Measurements from ENCODE around the gene RASSF10. TPM values are rescaled to one million over a fixed set of nuclear protein-coding genes. Genes with fewer than 3 reads are reported as not detected.

Gene RASSF10
- total RNA-seq, 4 donors from 2014 or later, result 0.24 to 2.2 (median 0.54) TPM; not detected in 1

DNA sequence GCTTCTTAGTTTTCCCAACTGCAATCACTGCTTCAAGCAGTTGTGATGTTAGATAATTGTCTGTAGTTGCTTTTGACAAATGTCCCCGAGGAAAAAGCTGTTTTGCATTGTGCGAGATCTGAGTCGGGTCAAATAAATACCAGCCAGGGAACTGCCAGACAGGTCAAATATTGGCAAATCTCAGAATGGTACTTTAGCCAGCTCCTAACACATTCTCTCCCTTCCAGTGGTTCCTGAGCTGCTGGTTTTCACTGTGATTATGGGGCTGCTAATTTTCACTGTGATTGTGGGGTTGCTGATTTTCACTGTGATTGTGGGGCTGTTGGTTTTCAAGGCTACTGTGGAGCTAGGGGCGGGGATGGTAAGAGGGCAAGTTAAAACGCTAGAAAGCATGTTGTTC lies 14.3 kb downstream of the RASSF10 start:
- WGBS, 2 donors, result 63 to 72% methylated on average over 5 of the region's 5 CpGs
- TF ChIP-seq POLR2A (IDR thresholded peaks at IDR 0.05), result no peak
- TF ChIP-seq, protein P1, sequence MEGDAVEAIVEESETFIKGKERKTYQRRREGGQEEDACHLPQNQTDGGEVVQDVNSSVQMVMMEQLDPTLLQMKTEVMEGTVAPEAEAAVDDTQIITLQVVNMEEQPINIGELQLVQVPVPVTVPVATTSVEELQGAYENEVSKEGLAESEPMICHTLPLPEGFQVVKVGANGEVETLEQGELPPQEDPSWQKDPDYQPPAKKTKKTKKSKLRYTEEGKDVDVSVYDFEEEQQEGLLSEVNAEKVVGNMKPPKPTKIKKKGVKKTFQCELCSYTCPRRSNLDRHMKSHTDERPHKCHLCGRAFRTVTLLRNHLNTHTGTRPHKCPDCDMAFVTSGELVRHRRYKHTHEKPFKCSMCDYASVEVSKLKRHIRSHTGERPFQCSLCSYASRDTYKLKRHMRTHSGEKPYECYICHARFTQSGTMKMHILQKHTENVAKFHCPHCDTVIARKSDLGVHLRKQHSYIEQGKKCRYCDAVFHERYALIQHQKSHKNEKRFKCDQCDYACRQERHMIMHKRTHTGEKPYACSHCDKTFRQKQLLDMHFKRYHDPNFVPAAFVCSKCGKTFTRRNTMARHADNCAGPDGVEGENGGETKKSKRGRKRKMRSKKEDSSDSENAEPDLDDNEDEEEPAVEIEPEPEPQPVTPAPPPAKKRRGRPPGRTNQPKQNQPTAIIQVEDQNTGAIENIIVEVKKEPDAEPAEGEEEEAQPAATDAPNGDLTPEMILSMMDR (IDR thresholded peaks at IDR 0.05), result no peak
- Histone ChIP-seq H3K27ac (no peak overlapping the region), H3K27me3 (no peaks in the 10 kb centered on the region), H3K4me3 (replicated peaks in 1 of 3) (no peak overlapping the region), H3K9me3 (no peaks in the 10 kb centered on the region), H3K36me3 (no peaks in the 10 kb centered on the region), H3K4me1 (peaks cover 3 to 4% of the 10 kb centered on the region in 2 donors)
- intact Hi-C loops (cut with DNase I), result no loop called here
- DNase-seq, result no peak

- no peaks in the 10 kb centered on the region for H3K9me3 ChIP-seq
- H3K27ac ChIP-seq, result no peak overlapping the region
- H3K36me3 ChIP-seq, result no peaks in the 10 kb centered on the region
- TF ChIP-seq POLR2A (IDR thresholded peaks at IDR 0.05), result no peak
- TF ChIP-seq, protein P1 (IDR thresholded peaks at IDR 0.05), result no peak
- peaks cover 11 to 16% of the 10 kb centered on the region in 2 donors for H3K4me1 ChIP-seq
- no peaks in the 10 kb centered on the region for H3K27me3 ChIP-seq
- no peak for DNase-seq
- 76 to 83% methylated on average over 4 of the region's 4 CpGs for WGBS, 2 donors
- H3K4me3 ChIP-seq (replicated peaks in 1 of 3), result no peak overlapping the region
- intact Hi-C loops (cut with DNase I), result no loop called here
Observed at GRCh38 chr11:13026722-13027121, 17.6 kb downstream of the RASSF10 start.

DNA sequence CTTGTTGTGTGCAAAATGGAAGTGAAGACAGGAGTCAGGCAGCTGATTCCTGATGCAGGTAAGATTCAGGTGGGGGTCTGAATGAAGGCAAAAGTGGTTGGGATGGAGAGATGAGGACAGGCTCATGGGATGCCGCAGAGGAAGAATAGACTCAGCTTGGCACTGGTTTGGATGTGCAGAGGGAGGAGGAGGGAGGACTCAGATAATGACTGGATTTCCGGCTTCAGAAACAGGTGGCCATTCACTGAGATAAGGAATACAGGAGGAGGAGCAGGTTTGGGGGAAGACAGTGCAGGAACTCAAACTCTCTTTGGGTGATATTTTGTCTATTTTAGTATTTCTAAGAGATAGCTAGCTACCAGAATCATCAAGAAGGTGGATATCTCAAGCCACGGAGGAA lies 19.2 kb downstream of the RASSF10 start:
- intact Hi-C loops (cut with DNase I), result no loop called here
- no peak overlapping the region for H3K4me3 ChIP-seq (replicated peaks in 1 of 3)
- DNase-seq, result no peak
- no peaks in the 10 kb centered on the region for H3K27me3 ChIP-seq
- H3K9me3 ChIP-seq, result no peaks in the 10 kb centered on the region
- WGBS, 2 donors, result 86 to 95% methylated on average over 3 of the region's 3 CpGs
- no peaks in the 10 kb centered on the region for H3K36me3 ChIP-seq
- no peak overlapping the region for H3K27ac ChIP-seq
- peaks cover 7 to 11% of the 10 kb centered on the region in 2 donors for H3K4me1 ChIP-seq
- TF ChIP-seq, protein P1 (IDR thresholded peaks at IDR 0.05), result no peak
- no peak for TF ChIP-seq POLR2A (IDR thresholded peaks at IDR 0.05)

DNA sequence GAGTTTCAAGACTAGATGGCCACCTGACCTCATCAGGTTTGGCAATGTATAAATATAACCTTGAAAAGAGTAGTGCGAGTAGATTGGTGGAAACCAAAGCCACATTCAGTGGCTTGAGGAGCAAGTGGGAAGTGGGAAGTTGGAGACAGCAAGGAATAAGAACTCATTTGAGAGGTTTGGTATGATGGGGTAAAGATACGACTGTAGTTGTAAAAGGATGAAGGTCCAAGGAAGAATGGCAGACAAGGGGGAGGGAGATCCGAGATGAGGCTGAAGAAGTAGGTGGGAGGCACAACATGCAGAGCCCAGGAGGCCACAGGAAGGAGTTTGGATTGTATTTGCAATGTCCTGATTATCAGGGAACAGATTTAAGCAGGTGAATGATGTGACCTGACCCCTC lies 20.8 kb downstream of the RASSF10 start:
- no peak for DNase-seq

DNA sequence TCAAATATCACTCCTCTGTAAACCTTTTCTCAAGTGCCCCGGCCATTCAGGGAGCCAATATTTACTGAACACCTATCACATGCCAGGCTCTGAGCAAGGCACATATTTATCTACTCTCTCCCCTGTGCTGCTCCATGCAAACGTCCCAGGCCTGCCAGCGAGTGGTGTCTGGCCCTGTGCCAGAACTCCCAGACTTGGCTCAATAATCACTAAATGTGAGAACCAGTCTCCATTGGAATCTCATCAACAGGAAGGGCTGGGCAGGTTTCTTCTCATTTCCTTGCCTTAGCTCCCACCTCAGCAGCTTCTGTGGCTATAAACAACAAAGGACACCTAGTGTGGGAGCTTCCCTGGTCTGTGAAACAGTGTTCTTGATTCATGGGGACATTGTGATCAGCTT lies 21.7 kb downstream of the RASSF10 start:
- H3K9me3 ChIP-seq, result no peaks in the 10 kb centered on the region
- TF ChIP-seq, protein P1 (IDR thresholded peaks at IDR 0.05), result no peak
- TF ChIP-seq POLR2A (IDR thresholded peaks at IDR 0.05), result no peak
- no peaks in the 10 kb centered on the region for H3K36me3 ChIP-seq
- intact Hi-C loops (cut with DNase I), result no loop called here
- H3K4me3 ChIP-seq (replicated peaks in 1 of 3), result no peak overlapping the region
- peaks cover 12 to 15% of the 10 kb centered on the region in 2 donors for H3K4me1 ChIP-seq
- peak; percentile 79 to 83 for DNase-seq
- WGBS, 2 donors, result 20% methylated on average over 3 of the region's 3 CpGs
- no peak overlapping the region for H3K27ac ChIP-seq
- H3K27me3 ChIP-seq, result no peaks in the 10 kb centered on the region

More for the DNA sequence above, 20.8 kb downstream of the RASSF10 start:
- Histone ChIP-seq H3K4me1 (peaks cover 12 to 15% of the 10 kb centered on the region in 2 donors), H3K36me3 (no peaks in the 10 kb centered on the region), H3K9me3 (no peaks in the 10 kb centered on the region), H3K27me3 (no peaks in the 10 kb centered on the region), H3K27ac (no peak overlapping the region), H3K4me3 (replicated peaks in 1 of 3) (no peak overlapping the region)
- 94 to 95% methylated on average over 3 of the region's 3 CpGs for WGBS, 2 donors
- TF ChIP-seq, protein P1 (IDR thresholded peaks at IDR 0.05), result no peak
- no peak for TF ChIP-seq POLR2A (IDR thresholded peaks at IDR 0.05)
- intact Hi-C loops (cut with DNase I), result no loop called here
